Measurements from ENCODE around the gene ESRRA. TPM values are rescaled to one million over a fixed set of nuclear protein-coding genes. Genes with fewer than 3 reads are reported as not detected.

The ESRRA gene
- total and polyA plus RNA-seq, 2 of the 13 experiments (the other 11 are each of a cell fraction or from before 2014, with no cell fraction given): 18.1 to 36.3 TPM

DNA sequence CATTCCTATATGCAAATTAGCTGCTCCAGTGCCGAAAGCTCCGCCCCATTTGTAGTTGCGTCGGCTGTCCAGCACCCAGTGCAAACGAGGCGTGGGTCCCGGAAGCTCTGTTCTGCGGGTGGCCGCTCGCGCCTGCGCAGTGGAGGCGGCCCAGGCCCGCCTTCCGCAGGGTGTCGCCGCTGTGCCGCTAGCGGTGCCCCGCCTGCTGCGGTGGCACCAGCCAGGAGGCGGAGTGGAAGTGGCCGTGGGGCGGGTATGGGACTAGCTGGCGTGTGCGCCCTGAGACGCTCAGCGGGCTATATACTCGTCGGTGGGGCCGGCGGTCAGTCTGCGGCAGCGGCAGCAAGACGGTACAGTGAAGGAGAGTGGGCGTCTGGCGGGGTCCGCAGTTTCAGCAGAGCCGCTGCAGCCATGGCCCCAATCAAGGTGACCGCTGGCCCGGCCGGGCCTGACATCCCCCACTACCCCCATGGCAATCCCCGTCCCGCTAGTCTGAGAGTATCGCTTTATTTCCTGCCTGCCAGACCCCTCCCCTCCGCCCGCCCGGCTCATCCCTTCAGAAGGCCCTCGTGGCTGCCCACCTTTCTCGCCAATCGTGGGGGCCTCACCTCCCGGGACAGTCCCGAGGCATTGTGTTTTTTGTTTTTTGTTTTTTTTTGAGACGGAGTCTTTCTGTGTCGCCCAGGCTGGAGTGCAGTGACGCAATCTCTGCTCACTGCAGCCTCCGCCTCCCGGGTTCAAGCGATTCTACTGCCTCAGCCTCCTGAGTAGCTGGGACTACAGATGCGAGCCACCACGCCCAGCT is 12.8 kb downstream of the ESRRA start, which contains the start of gene PRDX5 (continued):
- TF ChIP-seq RXRA (CRISPR knock-in tag; IDR thresholded peaks at IDR 0.05): peak; percentile 36; the same call in 1 of the 2 replicates
- no peak for TF ChIP-seq LCORL (IDR thresholded peaks at IDR 0.05)
- peak; percentile 89 for TF ChIP-seq LCORL (CRISPR knock-in tag; IDR thresholded peaks at IDR 0.05)
- peak; percentile 49 for TF ChIP-seq ZNF331 (CRISPR knock-in tag; IDR thresholded peaks at IDR 0.05)
- TF ChIP-seq, protein P1, sequence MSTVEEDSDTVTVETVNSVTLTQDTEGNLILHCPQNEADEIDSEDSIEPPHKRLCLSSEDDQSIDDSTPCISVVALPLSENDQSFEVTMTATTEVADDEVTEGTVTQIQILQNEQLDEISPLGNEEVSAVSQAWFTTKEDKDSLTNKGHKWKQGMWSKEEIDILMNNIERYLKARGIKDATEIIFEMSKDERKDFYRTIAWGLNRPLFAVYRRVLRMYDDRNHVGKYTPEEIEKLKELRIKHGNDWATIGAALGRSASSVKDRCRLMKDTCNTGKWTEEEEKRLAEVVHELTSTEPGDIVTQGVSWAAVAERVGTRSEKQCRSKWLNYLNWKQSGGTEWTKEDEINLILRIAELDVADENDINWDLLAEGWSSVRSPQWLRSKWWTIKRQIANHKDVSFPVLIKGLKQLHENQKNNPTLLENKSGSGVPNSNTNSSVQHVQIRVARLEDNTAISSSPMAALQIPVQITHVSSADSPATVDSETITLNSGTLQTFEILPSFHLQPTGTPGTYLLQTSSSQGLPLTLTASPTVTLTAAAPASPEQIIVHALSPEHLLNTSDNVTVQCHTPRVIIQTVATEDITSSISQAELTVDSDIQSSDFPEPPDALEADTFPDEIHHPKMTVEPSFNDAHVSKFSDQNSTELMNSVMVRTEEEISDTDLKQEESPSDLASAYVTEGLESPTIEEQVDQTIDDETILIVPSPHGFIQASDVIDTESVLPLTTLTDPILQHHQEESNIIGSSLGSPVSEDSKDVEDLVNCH (CRISPR knock-in tag; IDR thresholded peaks at IDR 0.05): 0 out of 2 replicates have a peak, but pooled peaks have one; percentile 71
- TF ChIP-seq MTA1 (CRISPR knock-in tag; IDR thresholded peaks at IDR 0.05; ENCODE audit: borderline replicate concordance): 0 out of 2 replicates have a peak, but pooled peaks have one; percentile 38
- TF ChIP-seq, protein P2, sequence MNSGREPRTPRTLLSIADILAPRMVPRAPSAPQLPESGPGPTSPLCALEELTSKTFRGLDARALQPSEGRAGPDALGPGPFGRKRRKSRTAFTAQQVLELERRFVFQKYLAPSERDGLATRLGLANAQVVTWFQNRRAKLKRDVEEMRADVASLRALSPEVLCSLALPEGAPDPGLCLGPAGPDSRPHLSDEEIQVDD (CRISPR knock-in tag; IDR thresholded peaks at IDR 0.05; ENCODE audit: borderline replicate concordance): no peak
- peak; percentile 20 for TF ChIP-seq YEATS4 (CRISPR knock-in tag; IDR thresholded peaks at IDR 0.05; ENCODE audit: borderline replicate concordance)
- TF ChIP-seq NR3C1 (CRISPR knock-in tag; IDR thresholded peaks at IDR 0.05): no peak
- 0 out of 2 replicates have a peak, but pooled peaks have one; percentile 48 for TF ChIP-seq SATB2 (CRISPR knock-in tag; IDR thresholded peaks at IDR 0.05)
- peak; percentile 87; the same call in 1 of the 2 replicates for TF ChIP-seq ZSCAN25 (CRISPR knock-in tag; IDR thresholded peaks at IDR 0.05)
- TF ChIP-seq ZNF629 (CRISPR knock-in tag; conservative IDR thresholded peaks at IDR 0.05): no peak
- TF ChIP-seq POLR2G (IDR thresholded peaks at IDR 0.05; ENCODE audit: low read depth, low read length): 0 out of 2 replicates have a peak, but pooled peaks have one; percentile 15
- TF ChIP-seq ZNF546 (CRISPR knock-in tag; conservative IDR thresholded peaks at IDR 0.05): 0 out of 2 replicates have a peak, but pooled peaks have one; percentile 44
- peak; percentile 72; the same call in 1 of the 2 replicates for TF ChIP-seq MYC (CRISPR knock-in tag; IDR thresholded peaks at IDR 0.05; ENCODE audit: borderline replicate concordance)
- peak; percentile 69; the same call in 1 of the 2 replicates for TF ChIP-seq KMT2A (CRISPR knock-in tag; IDR thresholded peaks at IDR 0.05)
- TF ChIP-seq, protein P3, sequence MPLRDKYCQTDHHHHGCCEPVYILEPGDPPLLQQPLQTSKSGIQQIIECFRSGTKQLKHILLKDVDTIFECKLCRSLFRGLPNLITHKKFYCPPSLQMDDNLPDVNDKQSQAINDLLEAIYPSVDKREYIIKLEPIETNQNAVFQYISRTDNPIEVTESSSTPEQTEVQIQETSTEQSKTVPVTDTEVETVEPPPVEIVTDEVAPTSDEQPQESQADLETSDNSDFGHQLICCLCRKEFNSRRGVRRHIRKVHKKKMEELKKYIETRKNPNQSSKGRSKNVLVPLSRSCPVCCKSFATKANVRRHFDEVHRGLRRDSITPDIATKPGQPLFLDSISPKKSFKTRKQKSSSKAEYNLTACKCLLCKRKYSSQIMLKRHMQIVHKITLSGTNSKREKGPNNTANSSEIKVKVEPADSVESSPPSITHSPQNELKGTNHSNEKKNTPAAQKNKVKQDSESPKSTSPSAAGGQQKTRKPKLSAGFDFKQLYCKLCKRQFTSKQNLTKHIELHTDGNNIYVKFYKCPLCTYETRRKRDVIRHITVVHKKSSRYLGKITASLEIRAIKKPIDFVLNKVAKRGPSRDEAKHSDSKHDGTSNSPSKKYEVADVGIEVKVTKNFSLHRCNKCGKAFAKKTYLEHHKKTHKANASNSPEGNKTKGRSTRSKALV (CRISPR knock-in tag; IDR thresholded peaks at IDR 0.05): peak; percentile 72; the same call in 1 of the 2 replicates
- TF ChIP-seq ZNF644 (CRISPR knock-in tag; IDR thresholded peaks at IDR 0.05; ENCODE audit: low read depth): no peak
- no peak for TF ChIP-seq ZNF737 (CRISPR knock-in tag; IDR thresholded peaks at IDR 0.05; ENCODE audit: borderline replicate concordance)
- TF ChIP-seq, protein P4, sequence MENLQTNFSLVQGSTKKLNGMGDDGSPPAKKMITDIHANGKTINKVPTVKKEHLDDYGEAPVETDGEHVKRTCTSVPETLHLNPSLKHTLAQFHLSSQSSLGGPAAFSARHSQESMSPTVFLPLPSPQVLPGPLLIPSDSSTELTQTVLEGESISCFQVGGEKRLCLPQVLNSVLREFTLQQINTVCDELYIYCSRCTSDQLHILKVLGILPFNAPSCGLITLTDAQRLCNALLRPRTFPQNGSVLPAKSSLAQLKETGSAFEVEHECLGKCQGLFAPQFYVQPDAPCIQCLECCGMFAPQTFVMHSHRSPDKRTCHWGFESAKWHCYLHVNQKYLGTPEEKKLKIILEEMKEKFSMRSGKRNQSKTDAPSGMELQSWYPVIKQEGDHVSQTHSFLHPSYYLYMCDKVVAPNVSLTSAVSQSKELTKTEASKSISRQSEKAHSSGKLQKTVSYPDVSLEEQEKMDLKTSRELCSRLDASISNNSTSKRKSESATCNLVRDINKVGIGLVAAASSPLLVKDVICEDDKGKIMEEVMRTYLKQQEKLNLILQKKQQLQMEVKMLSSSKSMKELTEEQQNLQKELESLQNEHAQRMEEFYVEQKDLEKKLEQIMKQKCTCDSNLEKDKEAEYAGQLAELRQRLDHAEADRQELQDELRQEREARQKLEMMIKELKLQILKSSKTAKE (CRISPR knock-in tag; IDR thresholded peaks at IDR 0.05; ENCODE audit: borderline replicate concordance): no peak; the same call in 1 of the 2 replicates
- TF ChIP-seq, protein P5, sequence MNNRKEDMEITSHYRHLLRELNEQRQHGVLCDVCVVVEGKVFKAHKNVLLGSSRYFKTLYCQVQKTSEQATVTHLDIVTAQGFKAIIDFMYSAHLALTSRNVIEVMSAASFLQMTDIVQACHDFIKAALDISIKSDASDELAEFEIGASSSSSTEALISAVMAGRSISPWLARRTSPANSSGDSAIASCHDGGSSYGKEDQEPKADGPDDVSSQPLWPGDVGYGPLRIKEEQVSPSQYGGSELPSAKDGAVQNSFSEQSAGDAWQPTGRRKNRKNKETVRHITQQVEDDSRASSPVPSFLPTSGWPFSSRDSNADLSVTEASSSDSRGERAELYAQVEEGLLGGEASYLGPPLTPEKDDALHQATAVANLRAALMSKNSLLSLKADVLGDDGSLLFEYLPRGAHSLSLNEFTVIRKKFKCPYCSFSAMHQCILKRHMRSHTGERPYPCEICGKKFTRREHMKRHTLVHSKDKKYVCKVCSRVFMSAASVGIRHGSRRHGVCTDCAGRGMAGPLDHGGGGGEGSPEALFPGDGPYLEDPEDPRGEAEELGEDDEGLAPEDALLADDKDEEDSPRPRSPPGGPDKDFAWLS (CRISPR knock-in tag; IDR thresholded peaks at IDR 0.05; ENCODE audit: borderline replicate concordance): 0 out of 2 replicates have a peak, but pooled peaks have one; percentile 51
